HEK293 (cell line): Measurements from ENCODE around the gene NOX3.

Experiments used
- CTCF ChIA-PET: fragments of 350-600 bp; formaldehyde crosslinking; extraction: SDS; loops from one replicate; lab custom pipeline; 2021; ENCODE audit warnings: antibody characterized with exemption; lab: Yijun Ruan, JAX
- POLR2A ChIA-PET: fragments of 300-600 bp; formaldehyde crosslinking; extraction: SDS; loops from one replicate; lab custom pipeline; 2020; ENCODE audit warnings: antibody characterized with exemption, inconsistent platforms; lab: Yijun Ruan, JAX
- H3K27ac ChIP-seq: fragments of 200-500 bp; sonication (Bioruptor generic); 2 replicates; pipeline ENCODE4 v1.5.1; 2014; ENCODE audit warnings: low read depth, low read length, control low read depth, inconsistent platforms; ENCODE audit errors: extremely low read depth
- H3K36me3 ChIP-seq, 2 experiments: fragments of 200-500 bp in 1 of 2; sonication (Bioruptor generic) in 1 of 2; 1 replicate in 1 of 2; 2 replicates in 1 of 2; pipeline ENCODE4 v1.5.1; 2014 to 2017; ENCODE audit warnings: inconsistent platforms in 2 of 2, low read length in 2 of 2; ENCODE audit not compliant: control insufficient read depth in 2 of 2, insufficient read depth in 1 of 2
- H3K4me1 ChIP-seq: fragments of 200-500 bp; sonication (Bioruptor generic); 2 replicates; pipeline ENCODE4 v1.5.1; 2014; ENCODE audit warnings: mild to moderate bottlenecking, low read length, inconsistent platforms; ENCODE audit not compliant: control insufficient read depth, insufficient read depth
- H3K4me3 ChIP-seq: 2 replicates; pipeline ENCODE4 v1.5.1; 2011; ENCODE audit warnings: low read depth, mild to moderate bottlenecking, control low read depth, low read length, moderate library complexity
- H3K9me3 ChIP-seq: fragments of 200-500 bp; sonication (Bioruptor generic); 2 replicates; pipeline ENCODE4 v1.5.1; 2014; ENCODE audit warnings: low read depth, low read length, inconsistent platforms; ENCODE audit not compliant: control insufficient read depth, insufficient read depth
- ATF2 ChIP-seq: fragments of 450-650 bp; formaldehyde crosslinking; IDR thresholded peaks from 2 replicates; pipeline ENCODE4 v1.5.1; 2016; ENCODE audit warnings: missing biosample characterization, missing genetic modification characterization, low read depth
- GFI1B ChIP-seq: fragments of 450-650 bp; formaldehyde crosslinking; IDR thresholded peaks from 2 replicates; pipeline ENCODE4 v1.5.1; 2016; ENCODE audit warnings: missing biosample characterization, missing genetic modification characterization
- OSR2 ChIP-seq: fragments of 450-650 bp; formaldehyde crosslinking; IDR thresholded peaks from 2 replicates; pipeline ENCODE4 v1.5.1; 2016; ENCODE audit warnings: missing biosample characterization, missing genetic modification characterization
- PBX3 ChIP-seq: sonication (generic); formaldehyde crosslinking; IDR thresholded peaks from 2 replicates; pipeline ENCODE4 v1.8.1; 2022; ENCODE audit warnings: mild to moderate bottlenecking, moderate library complexity, missing genetic modification reagents
- TRIM28 ChIP-seq: IDR thresholded peaks from 2 replicates; pipeline ENCODE4 v1.6.1; 2011; ENCODE audit warnings: low read length, control low read depth, borderline replicate concordance
- YY2 ChIP-seq: fragments of 450-650 bp; formaldehyde crosslinking; IDR thresholded peaks from 2 replicates; pipeline ENCODE4 v1.5.1; 2016; ENCODE audit warnings: missing biosample characterization, missing genetic modification characterization
- ZBTB1 ChIP-seq: fragments of 450-650 bp; formaldehyde crosslinking; IDR thresholded peaks from 2 replicates; pipeline ENCODE4 v1.5.1; 2016; ENCODE audit warnings: missing biosample characterization, missing genetic modification characterization
- ZBTB10 ChIP-seq: fragments of 450-650 bp; formaldehyde crosslinking; IDR thresholded peaks from 2 replicates; pipeline ENCODE4 v1.5.1; 2016; ENCODE audit warnings: missing biosample characterization, missing genetic modification characterization
- ZBTB20 ChIP-seq: fragments of 450-650 bp; formaldehyde crosslinking; IDR thresholded peaks from 2 replicates; pipeline ENCODE4 v1.5.1; 2016; ENCODE audit warnings: missing biosample characterization, missing genetic modification characterization
- ZIC2 ChIP-seq: fragments of 450-650 bp; formaldehyde crosslinking; IDR thresholded peaks from 2 replicates; pipeline ENCODE4 v1.5.1; 2016; ENCODE audit warnings: missing biosample characterization, missing genetic modification characterization
- ZNF239 ChIP-seq: fragments of 450-650 bp; formaldehyde crosslinking; IDR thresholded peaks from 2 replicates; pipeline ENCODE4 v1.5.1; 2016; ENCODE audit warnings: missing biosample characterization, missing genetic modification characterization
- ZNF416 ChIP-seq: fragments of 450-650 bp; formaldehyde crosslinking; IDR thresholded peaks from 2 replicates; pipeline ENCODE4 v1.5.1; 2016; ENCODE audit warnings: missing biosample characterization, missing genetic modification characterization
- ZNF48 ChIP-seq: fragments of 450-650 bp; formaldehyde crosslinking; IDR thresholded peaks from 2 replicates; pipeline ENCODE4 v1.5.1; 2016; ENCODE audit warnings: missing biosample characterization, missing genetic modification characterization
- ZNF585B ChIP-seq: fragments of 450-650 bp; formaldehyde crosslinking; IDR thresholded peaks from 2 replicates; pipeline ENCODE4 v1.5.1; 2016; ENCODE audit warnings: missing biosample characterization, missing genetic modification characterization
- ZNF623 ChIP-seq: fragments of 450-650 bp; formaldehyde crosslinking; IDR thresholded peaks from 2 replicates; pipeline ENCODE4 v1.5.1; 2016; ENCODE audit warnings: missing biosample characterization, missing genetic modification characterization
- ZNF624 ChIP-seq: fragments of 450-650 bp; formaldehyde crosslinking; IDR thresholded peaks from 2 replicates; pipeline ENCODE4 v1.5.1; 2017; ENCODE audit warnings: missing biosample characterization, missing genetic modification characterization
- ZNF692 ChIP-seq: fragments of 450-650 bp; formaldehyde crosslinking; IDR thresholded peaks from 2 replicates; pipeline ENCODE4 v1.5.1; 2016; ENCODE audit warnings: missing biosample characterization, missing genetic modification characterization
- ZNF701 ChIP-seq: fragments of 450-650 bp; formaldehyde crosslinking; IDR thresholded peaks from 2 replicates; pipeline ENCODE4 v1.5.1; 2016; ENCODE audit warnings: missing biosample characterization, missing genetic modification characterization
- ZNF704 ChIP-seq: fragments of 450-650 bp; formaldehyde crosslinking; IDR thresholded peaks from 2 replicates; pipeline ENCODE4 v1.5.1; 2016; ENCODE audit warnings: missing biosample characterization, missing genetic modification characterization
- ZNF707 ChIP-seq: fragments of 450-650 bp; formaldehyde crosslinking; IDR thresholded peaks from 2 replicates; pipeline ENCODE4 v1.5.1; 2016; ENCODE audit warnings: missing biosample characterization, missing genetic modification characterization
- ZNF791 ChIP-seq: fragments of 450-650 bp; formaldehyde crosslinking; IDR thresholded peaks from 2 replicates; pipeline ENCODE4 v1.5.1; 2016; ENCODE audit warnings: missing biosample characterization, missing genetic modification characterization
- ZSCAN16 ChIP-seq: fragments of 450-650 bp; formaldehyde crosslinking; IDR thresholded peaks from 2 replicates; pipeline ENCODE4 v1.5.1; 2016; ENCODE audit warnings: missing biosample characterization, missing genetic modification characterization

NOX3 gene

GRCh38 chr6:155352130-155352420 lies 103.6 kb downstream of the NOX3 start (continued):
- TF ChIP-seq ZBTB1 (tag by site-specific recombination) (no peak), ZBTB20 (tag by site-specific recombination) (no peak), ZNF624 (tag by site-specific recombination) (no peak), ZNF239 (no peak), ZNF623 (no peak), YY2 (no peak), PBX3 (CRISPR knock-in tag) (no peak), GFI1B (tag by site-specific recombination) (no peak), ZSCAN16 (tag by site-specific recombination) (no peak)

- CTCF ChIA-PET = interaction anchor here (0.6 to 0.7 kb wide), 3 partner anchors 331 to 1739 kb away, joined by 3 to 4 read pairs (median 4); no protein-coding TSS in a partner anchor
Measured at GRCh38 chr6:155351273-155352129, 104.1 kb downstream of the NOX3 start.

More at GRCh38 chr6:155351273-155352129, 104.1 kb downstream of the NOX3 start:
- H3K4me1 ChIP-seq = no peaks in the 10 kb centered on the region
- H3K9me3 ChIP-seq = no peaks in the 10 kb centered on the region
- TF ChIP-seq ZNF704 (no peak), ZNF707 (no peak), ZNF585B (tag by site-specific recombination) (no peak), ZBTB10 (tag by site-specific recombination) (no peak), ZNF791 (tag by site-specific recombination) (no peak), ZIC2 (no peak), TRIM28 (no peak), ZNF692 (tag by site-specific recombination) (no peak), ZNF623 (no peak), OSR2 (tag by site-specific recombination) (no peak), ZNF416 (no peak), ZNF48 (tag by site-specific recombination) (no peak), ZNF701 (tag by site-specific recombination) (no peak), ATF2 (tag by site-specific recombination) (no peak)
- POLR2A ChIA-PET = no interaction called here
- no peaks in the 10 kb centered on the region for H3K36me3 ChIP-seq
- no peak overlapping the region for H3K4me3 ChIP-seq
- H3K27ac ChIP-seq = no peak overlapping the region
